GM23338 (cell line): ENCODE measurements around the gene PHYKPL. TPM values are rescaled to one million over a fixed set of nuclear protein-coding genes. Genes with fewer than 3 reads are reported as not detected.

Experiments used
- ATAC-seq: fragments of 200-7000 bp; cut with Tn5 transposase; 3 replicates; pipeline ENCODE4 v1.9.1; 2020
- DNase-seq: peaks from one replicate; pipeline ENCODE4 v3.0.0-alpha.2; 2015; ENCODE audit warnings: low spot score
- H2AFZ ChIP-seq: fragments of 200-600 bp; sonication (generic); 2 replicates; pipeline ENCODE4 v1.8.0; 2016; ENCODE audit warnings: antibody characterized with exemption, mild to moderate bottlenecking, moderate library complexity
- H3F3A ChIP-seq: fragments of 200-600 bp; sonication (generic); replicated peaks from 2 replicates; pipeline ENCODE4 v1.8.0; 2017; ENCODE audit warnings: antibody characterized with exemption, mixed run types, low read depth
- H3K27ac ChIP-seq: fragments of 200-600 bp; sonication (generic); 2 replicates; pipeline ENCODE4 v1.6.1; 2016; ENCODE audit warnings: low read depth
- H3K27me3 ChIP-seq: fragments of 200-600 bp; sonication (generic); 2 replicates; pipeline ENCODE4 v1.8.0; 2016; ENCODE audit warnings: mild to moderate bottlenecking, mixed run types, moderate library complexity; ENCODE audit not compliant: insufficient read depth
- H3K36me3 ChIP-seq: fragments of 200-600 bp; sonication (generic); 2 replicates; pipeline ENCODE4 v1.8.0; 2016; ENCODE audit warnings: mild to moderate bottlenecking; ENCODE audit not compliant: insufficient read depth
- H3K4me1 ChIP-seq: fragments of 200-600 bp; sonication (generic); 2 replicates; pipeline ENCODE4 v1.8.0; 2016; ENCODE audit warnings: mild to moderate bottlenecking, moderate library complexity; ENCODE audit not compliant: insufficient read depth
- H3K4me2 ChIP-seq: fragments of 200-600 bp; sonication (generic); 2 replicates; pipeline ENCODE4 v1.7.1; 2017; ENCODE audit warnings: mixed run types
- H3K4me3 ChIP-seq: fragments of 200-600 bp; sonication (generic); 2 replicates; pipeline ENCODE4 v1.6.1; 2016; ENCODE audit warnings: mixed run types
- H3K79me2 ChIP-seq: fragments of 200-600 bp; sonication (generic); replicated peaks from 2 replicates; pipeline ENCODE4 v1.8.0; 2017; ENCODE audit warnings: mild to moderate bottlenecking; ENCODE audit not compliant: insufficient read depth
- H3K9me2 ChIP-seq: fragments of 200-600 bp; sonication (generic); 2 replicates; pipeline ENCODE4 v1.8.0; 2017; ENCODE audit not compliant: insufficient read depth
- H4K20me1 ChIP-seq: fragments of 200-600 bp; sonication (generic); replicated peaks from 2 replicates; pipeline ENCODE4 v1.8.0; 2017; ENCODE audit warnings: mild to moderate bottlenecking; ENCODE audit not compliant: insufficient read depth
- H3K27ac Mint-ChIP-seq: 2 replicates; pipeline ENCODE4 v1.8.0; 2020; ENCODE audit warnings: inconsistent platforms, mild to moderate bottlenecking, moderate library complexity, mixed read lengths
- H3K27me3 Mint-ChIP-seq: 3 replicates; pipeline ENCODE4 v1.8.0; 2022; ENCODE audit warnings: low read depth, mild to moderate bottlenecking, moderate library complexity, mixed read lengths, inconsistent platforms; ENCODE audit not compliant: insufficient read depth, poor library complexity
- H3K36me3 Mint-ChIP-seq: 3 replicates; pipeline ENCODE4 v1.8.0; 2021; ENCODE audit warnings: low read depth, mild to moderate bottlenecking, inconsistent platforms, moderate library complexity, mixed read lengths
- H3K4me1 Mint-ChIP-seq: 3 replicates; pipeline ENCODE4 v1.8.0; 2020; ENCODE audit warnings: mild to moderate bottlenecking, inconsistent platforms, mixed read lengths
- H3K4me3 Mint-ChIP-seq: 3 replicates; pipeline ENCODE4 v1.8.0; 2021; ENCODE audit warnings: moderate library complexity, mild to moderate bottlenecking, inconsistent platforms, mixed read lengths
- H3K9me3 Mint-ChIP-seq: 3 replicates; pipeline ENCODE4 v1.8.0; 2020; ENCODE audit warnings: moderate library complexity, mild to moderate bottlenecking, inconsistent platforms, mixed read lengths
- CREB1 ChIP-seq: fragments of 250-450 bp; sonication (Bioruptor Pico); IDR thresholded peaks from 2 replicates; pipeline ENCODE4 v1.5.0; 2020; ENCODE audit warnings: low read depth, mild to moderate bottlenecking, moderate library complexity
- CTCF ChIP-seq, 2 experiments: fragments of 200-600 bp in 1 of 2; sonication (generic) in 1 of 2; conservative IDR thresholded peaks; 2 replicates each; pipeline versions ENCODE4 v1.5.1 to v1.6.1; 2016 to 2017; ENCODE audit warnings: antibody characterized with exemption in 2 of 2, low read depth in 2 of 2, mild to moderate bottlenecking in 2 of 2, moderate library complexity in 1 of 2
- ETS1 ChIP-seq: IDR thresholded peaks from 2 replicates; pipeline ENCODE4 v1.6.1; 2016; ENCODE audit warnings: antibody characterized with exemption
- EZH2 ChIP-seq: fragments of 200-600 bp; sonication (generic); IDR thresholded peaks from one replicate; pipeline ENCODE4 v1.8.0; 2017; ENCODE audit warnings: antibody characterized with exemption, mild to moderate bottlenecking, low read depth; ENCODE audit not compliant: unreplicated experiment
- EZH2phosphoT487 ChIP-seq: fragments of 200-600 bp; sonication (generic); IDR thresholded peaks from one replicate; pipeline ENCODE4 v1.8.1; 2018; ENCODE audit warnings: antibody characterized with exemption; ENCODE audit not compliant: unreplicated experiment
- JUNB ChIP-seq: IDR thresholded peaks from one replicate; pipeline ENCODE4 v1.6.1; 2016; ENCODE audit warnings: antibody characterized with exemption; ENCODE audit not compliant: unreplicated experiment
- NANOG ChIP-seq: IDR thresholded peaks from 2 replicates; pipeline ENCODE4 v1.6.1; 2016; ENCODE audit warnings: antibody characterized with exemption, borderline replicate concordance
- POLR2AphosphoS5 ChIP-seq: IDR thresholded peaks from 2 replicates; pipeline ENCODE4 v1.6.1; 2016; ENCODE audit warnings: antibody characterized with exemption, low read depth
- REST ChIP-seq: IDR thresholded peaks from one replicate; pipeline ENCODE4 v1.6.1; 2018; ENCODE audit warnings: antibody characterized with exemption; ENCODE audit not compliant: unreplicated experiment
- STAT1 ChIP-seq: IDR thresholded peaks from one replicate; pipeline ENCODE4 v1.6.1; 2016; ENCODE audit warnings: antibody characterized with exemption; ENCODE audit not compliant: unreplicated experiment
- ZNF114 ChIP-seq: fragments of 250-450 bp; sonication (Bioruptor Pico); IDR thresholded peaks from 2 replicates; pipeline ENCODE4 v1.5.0; 2020; ENCODE audit warnings: mild to moderate bottlenecking, moderate library complexity
- ZNF331 ChIP-seq: fragments of 250-450 bp; sonication (Bioruptor Pico); IDR thresholded peaks from 2 replicates; pipeline ENCODE4 v1.5.0; 2020; ENCODE audit warnings: low read depth, mild to moderate bottlenecking, moderate library complexity
- ZNF462 ChIP-seq: fragments of 250-450 bp; sonication (Bioruptor Pico); IDR thresholded peaks from 2 replicates; pipeline ENCODE4 v1.5.0; 2020; ENCODE audit warnings: mild to moderate bottlenecking, moderate library complexity
- polyA plus RNA-seq: library from polyadenylated mRNA; unstranded; fragments of >200 nt; fragmentation: Nextera tagmentation; extraction: Ambion mirVana; gene quantifications from 2 replicates; pipeline ENCODE4 v1.2.1, GENCODE V29; 2016
- total RNA-seq: library from RNA; depleted of rRNA; stranded (reverse); fragments of >200 nt; shearing (Covaris generic); gene quantifications from 2 replicates; pipeline ENCODE4 v1.2.3, GENCODE V29; 2014

PHYKPL gene
- total and polyA plus RNA-seq, 2 experiments from 2014 or later: 15.9 to 20.8 TPM

- Histone ChIP-seq H3F3A (peaks cover 10% of the 10 kb centered on the region), H3K9me2 (no peaks in the 10 kb centered on the region), H3K4me3 (no peak overlapping the region), H4K20me1 (no peaks in the 10 kb centered on the region), H3K79me2 (no peaks in the 10 kb centered on the region), H3K4me1 (no peaks in the 10 kb centered on the region; the same call in 1 of the 2 replicates), H3K27me3 (no peaks in the 10 kb centered on the region), H3K4me2 (no peak overlapping the region), H3K27ac (no peak overlapping the region), H2AFZ (no peak overlapping the region), H3K36me3 (no peaks in the 10 kb centered on the region)
- Mint-ChIP-seq H3K4me1 (peaks cover 12% of the 10 kb centered on the region), H3K36me3 (no peaks in the 10 kb centered on the region; the same call in 2 of the 3 replicates), H3K9me3 (no peaks in the 10 kb centered on the region; the same call in 2 of the 3 replicates), H3K4me3 (no peak overlapping the region), H3K27me3 (peaks cover 32% of the 10 kb centered on the region), H3K27ac (no peak overlapping the region; the same call in 1 of the 2 replicates)
- ATAC-seq (no peak), DNase-seq (no peak)
- TF ChIP-seq EZH2phosphoT487 (no peak), REST (no peak), ETS1 (no peak), JUNB (no peak), EZH2 (no peak), CTCF (conservative IDR thresholded peaks at IDR 0.05; ENCODE audit: low read depth in 2 of 2) (no peak), ZNF462 (CRISPR knock-in tag) (no peak), CREB1 (CRISPR knock-in tag) (no peak), POLR2AphosphoS5 (no peak), STAT1 (no peak), NANOG (no peak), ZNF331 (no peak), ZNF114 (CRISPR knock-in tag) (no peak)
Observed at GRCh38 chr5:178237431-178238312, 5.1 kb upstream of the PHYKPL start.
